Naive B cell (primary cell): ENCODE data around the gene PLN. TPM values are rescaled to one million over a fixed set of nuclear protein-coding genes. Genes with fewer than 3 reads are reported as not detected.
A peak's percentile ranks its signal among the peaks of the same experiment; 100 is the strongest.

Experiments used
- ATAC-seq, 2 donors: fragments of 150-1000 bp; cut with Tn5 transposase; 2 replicates each; pipeline ENCODE4 v1.10.0; 2021; ENCODE audit warnings: low read depth in 2 of 2, mild to moderate bottlenecking in 2 of 2, moderate library complexity in 2 of 2
- DNase-seq: peaks from one replicate; pipeline ENCODE4 v3.0.0; 2022
- H3K27ac Mint-ChIP-seq, 6 donors: one replicate each; pipeline ENCODE4 v1.8.0; 2020 to 2022; ENCODE audit warnings: mild to moderate bottlenecking in 6 of 6, mixed read lengths in 6 of 6, moderate library complexity in 5 of 6, inconsistent platforms in 2 of 6
- H3K27me3 Mint-ChIP-seq, 3 donors: one replicate each; pipeline ENCODE4 v1.8.0; 2021 to 2022; ENCODE audit warnings: mixed read lengths in 3 of 3, mild to moderate bottlenecking in 1 of 3
- H3K36me3 Mint-ChIP-seq, 2 donors: one replicate each; pipeline ENCODE4 v1.8.0; 2020 to 2022; ENCODE audit warnings: mixed read lengths in 2 of 2, inconsistent platforms in 1 of 2, mild to moderate bottlenecking in 1 of 2
- H3K4me1 Mint-ChIP-seq, 3 donors: one replicate each; pipeline ENCODE4 v1.8.0; 2020 to 2022; ENCODE audit warnings: mixed read lengths in 3 of 3, inconsistent platforms in 1 of 3, mild to moderate bottlenecking in 1 of 3, moderate library complexity in 1 of 3
- H3K4me3 Mint-ChIP-seq, 8 donors: one replicate each; pipeline ENCODE4 v1.8.0; 2020 to 2022; ENCODE audit warnings: mild to moderate bottlenecking in 8 of 8, mixed read lengths in 8 of 8, moderate library complexity in 8 of 8, inconsistent platforms in 2 of 8
- H3K9me3 Mint-ChIP-seq, 7 donors: one replicate each; pipeline ENCODE4 v1.8.0; 2020 to 2022; ENCODE audit warnings: mixed read lengths in 7 of 7, mild to moderate bottlenecking in 5 of 7, inconsistent platforms in 2 of 7, moderate library complexity in 1 of 7
- polyA plus RNA-seq, 6 donors: library from polyadenylated mRNA; unstranded; fragments of 300-500 nt; fragmentation: Illumina TruSeq; gene quantifications; one replicate each; pipeline ENCODE4 v1.2.3, GENCODE V29; 2021; ENCODE audit warnings: low read depth in 6 of 6

The PLN gene
- polyA plus RNA-seq: under 1 TPM in 3 of 6 donors, not detected in 3; 0.13 to 0.29 (median 0.23) TPM

GRCh38 chr6:118548136-118548535, at the start of gene PLN:
PLN (plus strand) TSS chr6:118548296; CDS start chr6:118558922, 10,626 bp downstream.
- DNase-seq (no peak), ATAC-seq (no peak)
- Mint-ChIP-seq H3K36me3 (no peaks in the 10 kb centered on the region), H3K9me3 (no peaks in the 10 kb centered on the region), H3K27ac (peak within 1 kb of the TSS in 1 of 6 donors; percentile 5), H3K4me3 (no peak within 1 kb of the TSS), H3K27me3 (no peaks in the 10 kb centered on the region), H3K4me1 (peaks cover 4 to 18% (median 5%) of the 10 kb centered on the region in 3 donors)

- H3K36me3 Mint-ChIP-seq: peaks cover 41 to 54% of the 10 kb centered on the region in 2 donors
Measured at GRCh38 chr6:118500130-118501015, 47.7 kb upstream of the PLN start.

GRCh38 chr6:118501099-118501498, 47.0 kb upstream of the PLN start:
- H3K27ac Mint-ChIP-seq: no peak overlapping the region
- no peak for ATAC-seq
- peaks cover 38 to 50% of the 10 kb centered on the region in 2 donors for H3K36me3 Mint-ChIP-seq
- peaks cover 0 to 12% (median 4%) of the 10 kb centered on the region in 7 donors for H3K9me3 Mint-ChIP-seq
- DNase-seq: no peak
- peaks cover 0 to 28% (median 4%) of the 10 kb centered on the region in 3 donors for H3K4me1 Mint-ChIP-seq
- no peak overlapping the region for H3K4me3 Mint-ChIP-seq
- H3K27me3 Mint-ChIP-seq: no peaks in the 10 kb centered on the region

More at GRCh38 chr6:118500130-118501015, 47.7 kb upstream of the PLN start:
- Mint-ChIP-seq H3K27ac (peak overlapping the region in 1 of 6 donors; percentile 64), H3K27me3 (no peaks in the 10 kb centered on the region), H3K9me3 (peaks cover 0 to 12% (median 4%) of the 10 kb centered on the region in 7 donors), H3K4me1 (peaks cover 0 to 21% (median 4%) of the 10 kb centered on the region in 3 donors), H3K4me3 (no peak overlapping the region)
- DNase-seq (no peak), ATAC-seq (no peak)

GRCh38 chr6:118501765-118502164, 46.3 kb upstream of the PLN start:
- Mint-ChIP-seq H3K4me3 (no peak overlapping the region), H3K36me3 (peaks cover 38 to 50% of the 10 kb centered on the region in 2 donors), H3K27me3 (no peaks in the 10 kb centered on the region), H3K9me3 (peaks cover 0 to 12% (median 4%) of the 10 kb centered on the region in 7 donors), H3K4me1 (peaks cover 1 to 33% (median 5%) of the 10 kb centered on the region in 3 donors), H3K27ac (no peak overlapping the region)
- DNase-seq (no peak), ATAC-seq (no peak)

GRCh38 chr6:118502169-118502568, 45.9 kb upstream of the PLN start:
- Mint-ChIP-seq H3K27me3 (no peaks in the 10 kb centered on the region), H3K4me3 (no peak overlapping the region), H3K36me3 (peaks cover 38 to 50% of the 10 kb centered on the region in 2 donors), H3K9me3 (peaks cover 0 to 12% (median 4%) of the 10 kb centered on the region in 7 donors), H3K4me1 (peaks cover 3 to 37% (median 8%) of the 10 kb centered on the region in 3 donors), H3K27ac (no peak overlapping the region)
- ATAC-seq: no peak
- DNase-seq: no peak

- peaks cover 0 to 12% (median 4%) of the 10 kb centered on the region in 7 donors for H3K9me3 Mint-ChIP-seq
- no peak overlapping the region for H3K4me3 Mint-ChIP-seq
- peaks cover 30 to 44% of the 10 kb centered on the region in 2 donors for H3K36me3 Mint-ChIP-seq
- ATAC-seq: no peak
- H3K27ac Mint-ChIP-seq: peak overlapping the region in 1 of 6 donors; percentile 4
- DNase-seq: no peak
- no peaks in the 10 kb centered on the region for H3K27me3 Mint-ChIP-seq
- H3K4me1 Mint-ChIP-seq: peaks cover 3 to 34% (median 8%) of the 10 kb centered on the region in 3 donors
Measured at GRCh38 chr6:118504611-118505010, 43.5 kb upstream of the PLN start.

- H3K27me3 Mint-ChIP-seq: no peaks in the 10 kb centered on the region
- DNase-seq: no peak
- H3K4me1 Mint-ChIP-seq: peaks cover 3 to 33% (median 4%) of the 10 kb centered on the region in 3 donors
- H3K27ac Mint-ChIP-seq: no peak overlapping the region
- no peak for ATAC-seq
- peaks cover 24 to 40% of the 10 kb centered on the region in 2 donors for H3K36me3 Mint-ChIP-seq
- H3K4me3 Mint-ChIP-seq: no peak overlapping the region
- H3K9me3 Mint-ChIP-seq: peaks cover 0 to 8% (median under 1%) of the 10 kb centered on the region in 7 donors
Measured at GRCh38 chr6:118505656-118506055, 42.4 kb upstream of the PLN start.

- no peaks in the 10 kb centered on the region for H3K27me3 Mint-ChIP-seq
- no peak for ATAC-seq
Measured at GRCh38 chr6:118506071-118506638, 41.9 kb upstream of the PLN start.

GRCh38 chr6:118507636-118508035, 40.5 kb upstream of the PLN start:
- peaks cover 5 to 28% (median 10%) of the 10 kb centered on the region in 3 donors for H3K4me1 Mint-ChIP-seq
- H3K4me3 Mint-ChIP-seq: no peak overlapping the region
- no peaks in the 10 kb centered on the region for H3K9me3 Mint-ChIP-seq
- ATAC-seq (no peak), DNase-seq (no peak)
- H3K27me3 Mint-ChIP-seq: no peaks in the 10 kb centered on the region
- peak overlapping the region in 3 of 6 donors; percentile 2 to 70 (median 5) for H3K27ac Mint-ChIP-seq
- peaks cover 14 to 20% of the 10 kb centered on the region in 2 donors for H3K36me3 Mint-ChIP-seq

More at GRCh38 chr6:118506071-118506638, 41.9 kb upstream of the PLN start:
- Mint-ChIP-seq H3K9me3 (peaks cover 0 to 3% (median 0%) of the 10 kb centered on the region in 7 donors), H3K27ac (peak overlapping the region in 3 of 6 donors; percentile 32 to 64 (median 36)), H3K4me1 (peaks cover 3 to 28% (median 4%) of the 10 kb centered on the region in 3 donors), H3K36me3 (peaks cover 19 to 35% of the 10 kb centered on the region in 2 donors), H3K4me3 (no peak overlapping the region)
- DNase-seq: no peak

GRCh38 chr6:118509009-118509617, 39.0 kb upstream of the PLN start:
- no peak for ATAC-seq
- Mint-ChIP-seq H3K4me3 (no peak overlapping the region), H3K27me3 (no peaks in the 10 kb centered on the region), H3K9me3 (no peaks in the 10 kb centered on the region), H3K27ac (peak overlapping the region in 1 of 6 donors; percentile 76), H3K36me3 (peaks cover 7 to 14% of the 10 kb centered on the region in 2 donors), H3K4me1 (peaks cover 8 to 33% (median 15%) of the 10 kb centered on the region in 3 donors)
- no peak for DNase-seq

GRCh38 chr6:118511930-118512715, 36.0 kb upstream of the PLN start:
- peaks cover 0 to 2% (median 0%) of the 10 kb centered on the region in 7 donors for H3K9me3 Mint-ChIP-seq
- peak overlapping the region in 2 of 6 donors; percentile 36 to 48 for H3K27ac Mint-ChIP-seq
- H3K36me3 Mint-ChIP-seq: peaks cover 0 to 7% of the 10 kb centered on the region in 2 donors
- no peak for DNase-seq
- no peak overlapping the region for H3K4me3 Mint-ChIP-seq
- no peaks in the 10 kb centered on the region for H3K27me3 Mint-ChIP-seq
- ATAC-seq: no peak
- peaks cover 11 to 29% (median 11%) of the 10 kb centered on the region in 3 donors for H3K4me1 Mint-ChIP-seq

- H3K4me3 Mint-ChIP-seq: no peak overlapping the region
- ATAC-seq (no peak), DNase-seq (no peak)
- H3K4me1 Mint-ChIP-seq: peaks cover 11 to 28% (median 21%) of the 10 kb centered on the region in 3 donors
- peaks cover 0 to 6% (median 0%) of the 10 kb centered on the region in 7 donors for H3K9me3 Mint-ChIP-seq
- peak overlapping the region in 1 of 6 donors; percentile 26 for H3K27ac Mint-ChIP-seq
- peaks cover 10 to 26% of the 10 kb centered on the region in 2 donors for H3K36me3 Mint-ChIP-seq
- H3K27me3 Mint-ChIP-seq: no peaks in the 10 kb centered on the region
Measured at GRCh38 chr6:118514689-118515088, 33.4 kb upstream of the PLN start.
